GM18526 (cell line): ENCODE results near the gene SLC2A1.

ENCODE experiments used
- POLR2A ChIP-seq: IDR thresholded peaks from 3 replicates; pipeline ENCODE4 v1.6.1; 2011; ENCODE audit not compliant: insufficient read length; ENCODE audit errors: extremely low read depth

The SLC2A1 gene

DNA sequence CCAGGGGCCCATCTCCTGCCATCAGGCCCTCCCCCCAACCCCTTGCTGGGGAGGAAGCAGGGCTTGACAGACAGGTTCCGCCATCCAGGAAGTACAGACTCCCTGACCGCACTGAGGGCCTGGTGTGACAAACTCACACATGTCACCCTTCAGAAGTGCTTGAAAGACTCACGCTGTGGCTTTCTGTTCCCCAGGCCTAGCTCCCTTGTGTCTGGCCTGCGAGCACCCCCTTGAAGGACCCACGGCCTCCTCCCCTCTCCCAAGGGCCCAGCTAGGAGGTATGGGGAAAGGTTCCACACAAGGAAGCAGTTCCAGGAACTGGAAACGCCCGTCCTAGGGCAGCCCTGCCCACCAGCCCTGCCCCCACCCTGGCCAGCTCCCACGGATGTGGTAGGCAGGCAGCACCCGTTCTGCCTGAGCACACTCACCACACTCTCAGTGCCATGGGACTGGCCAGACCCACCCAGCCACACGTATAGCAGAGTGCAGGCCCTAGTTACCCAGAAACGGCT is 26.7 kb downstream of the SLC2A1 start:
- no peak for TF ChIP-seq POLR2A

DNA sequence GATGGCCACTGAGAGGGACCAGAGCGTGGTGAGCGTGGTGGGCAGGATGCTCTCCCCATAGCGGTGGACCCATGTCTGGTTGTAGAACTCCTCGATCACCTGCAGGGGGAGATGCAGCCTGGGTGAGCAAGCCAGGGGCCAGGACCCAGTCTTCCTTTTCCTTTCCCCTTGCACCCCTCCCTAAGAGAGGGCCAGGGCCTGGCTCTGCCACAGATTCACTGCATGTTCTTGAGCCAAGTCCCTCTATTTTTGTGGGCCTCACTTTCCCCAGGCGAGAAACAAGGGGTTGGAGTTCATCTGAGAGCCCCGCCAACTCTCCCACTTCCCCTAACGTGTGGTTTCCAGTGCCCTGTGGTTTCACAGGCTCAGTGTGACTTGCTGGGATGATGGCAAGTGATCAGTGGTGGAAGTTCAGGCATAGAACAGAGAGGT is 27.5 kb downstream of the SLC2A1 start:
- no peak for TF ChIP-seq POLR2A

DNA sequence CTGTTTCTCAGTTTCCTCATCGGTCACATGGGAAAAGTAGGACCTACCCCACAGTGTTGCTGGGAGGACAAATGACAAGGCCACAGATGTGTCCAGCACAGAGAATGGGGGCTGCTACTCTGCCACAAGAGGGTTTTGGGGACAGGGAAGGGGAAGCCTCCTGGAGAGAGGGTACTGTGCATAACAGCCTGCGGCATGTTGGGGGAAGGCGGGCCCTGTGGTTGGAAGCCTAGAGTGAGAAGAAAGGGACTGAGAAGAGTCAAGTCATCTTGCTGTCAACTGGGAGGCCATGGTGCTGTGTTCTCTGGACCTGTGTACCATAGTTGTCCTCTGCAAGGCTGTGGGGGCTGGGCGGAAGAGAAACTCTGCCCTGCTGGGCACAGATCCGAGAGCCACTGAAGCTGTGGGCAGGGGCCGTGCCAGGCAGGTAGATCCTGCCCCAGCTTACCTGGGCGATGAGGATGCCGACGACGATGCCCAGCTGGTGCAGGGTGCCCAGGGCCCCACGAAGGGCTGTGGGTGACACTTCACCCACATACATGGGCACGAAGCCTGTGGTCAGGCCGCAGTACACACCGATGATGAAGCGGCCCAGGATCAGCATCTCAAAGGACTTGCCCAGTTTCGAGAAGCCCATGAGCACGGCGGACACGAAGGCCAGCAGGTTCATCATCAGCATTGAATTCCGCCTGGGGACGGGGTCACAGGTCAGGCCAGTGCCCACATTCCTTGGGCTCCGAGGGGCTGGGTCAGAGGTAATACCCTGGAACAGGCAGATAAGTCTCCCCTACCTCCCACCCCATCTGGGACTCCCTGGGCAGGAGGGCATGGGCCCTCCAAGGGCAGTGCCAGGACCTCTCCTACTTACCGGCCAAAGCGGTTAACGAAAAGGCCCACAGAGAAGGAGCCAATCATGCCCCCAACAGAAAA is 28.2 kb downstream of the SLC2A1 start:
- no peak for TF ChIP-seq POLR2A

GRCh38 chr1:42929434-42930177 is 29.1 kb downstream of the SLC2A1 start:
- no peak for TF ChIP-seq POLR2A

- no peak for TF ChIP-seq POLR2A
These were observed 29.8 kb downstream of the SLC2A1 start for GRCh38 chr1:42928859-42929258.

DNA sequence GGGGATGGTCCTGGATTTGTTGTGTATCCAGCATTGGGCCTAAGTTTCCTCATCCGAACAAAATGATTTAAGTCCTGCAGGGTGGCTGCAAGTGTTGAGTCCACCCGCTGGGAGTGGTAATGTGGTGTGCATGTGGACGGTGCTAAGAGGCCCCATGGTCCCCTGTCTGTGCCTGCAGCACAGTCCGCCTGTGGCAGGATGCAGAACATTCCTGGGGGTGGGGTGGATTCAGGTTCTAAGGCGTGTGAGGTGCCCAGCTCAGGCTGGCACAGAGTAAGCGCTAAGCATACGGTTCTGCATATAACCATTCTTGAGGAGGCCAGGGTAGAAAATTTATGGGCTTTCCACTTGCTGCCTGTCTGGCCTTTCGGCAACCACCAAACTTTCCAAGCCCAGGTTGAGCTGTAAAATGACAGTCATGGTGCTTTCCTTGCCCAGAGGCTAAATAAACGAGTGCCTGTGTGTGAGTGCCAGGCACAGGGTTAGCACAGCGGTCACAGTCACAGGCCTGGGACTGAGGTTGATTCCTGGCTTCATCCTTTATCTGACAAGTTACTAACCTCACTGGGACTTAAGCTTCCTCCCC is 30.7 kb downstream of the SLC2A1 start:
- TF ChIP-seq POLR2A, result no peak

DNA sequence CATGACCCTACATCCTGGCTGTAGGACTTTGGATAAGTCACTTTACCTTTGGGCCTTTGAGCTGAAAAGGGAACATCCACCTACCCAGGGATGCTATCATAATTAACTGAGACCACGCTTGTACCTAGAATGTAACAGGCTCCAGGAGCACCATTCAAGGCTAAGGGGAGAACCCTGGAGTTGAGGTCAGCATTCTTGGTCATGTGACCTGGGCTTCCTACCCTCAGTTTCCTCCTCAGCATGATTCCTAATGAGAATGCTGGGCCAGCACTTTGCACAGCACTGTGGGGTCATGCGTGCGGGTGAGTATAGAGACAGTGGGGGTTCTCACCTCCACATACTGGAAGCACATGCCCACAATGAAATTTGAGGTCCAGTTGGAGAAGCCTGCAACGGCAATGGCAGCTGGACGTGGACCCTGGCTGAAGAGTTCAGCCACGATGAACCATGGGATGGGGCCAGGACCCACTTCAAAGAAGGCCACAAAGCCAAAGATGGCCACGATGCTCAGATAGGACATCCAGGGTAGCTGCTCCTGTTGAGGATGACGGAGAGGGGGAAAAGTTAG is 31.3 kb downstream of the SLC2A1 start:
- TF ChIP-seq POLR2A, result no peak

- TF ChIP-seq POLR2A, result no peak
These were observed 31.8 kb downstream of the SLC2A1 start for GRCh38 chr1:42926879-42927242.

DNA sequence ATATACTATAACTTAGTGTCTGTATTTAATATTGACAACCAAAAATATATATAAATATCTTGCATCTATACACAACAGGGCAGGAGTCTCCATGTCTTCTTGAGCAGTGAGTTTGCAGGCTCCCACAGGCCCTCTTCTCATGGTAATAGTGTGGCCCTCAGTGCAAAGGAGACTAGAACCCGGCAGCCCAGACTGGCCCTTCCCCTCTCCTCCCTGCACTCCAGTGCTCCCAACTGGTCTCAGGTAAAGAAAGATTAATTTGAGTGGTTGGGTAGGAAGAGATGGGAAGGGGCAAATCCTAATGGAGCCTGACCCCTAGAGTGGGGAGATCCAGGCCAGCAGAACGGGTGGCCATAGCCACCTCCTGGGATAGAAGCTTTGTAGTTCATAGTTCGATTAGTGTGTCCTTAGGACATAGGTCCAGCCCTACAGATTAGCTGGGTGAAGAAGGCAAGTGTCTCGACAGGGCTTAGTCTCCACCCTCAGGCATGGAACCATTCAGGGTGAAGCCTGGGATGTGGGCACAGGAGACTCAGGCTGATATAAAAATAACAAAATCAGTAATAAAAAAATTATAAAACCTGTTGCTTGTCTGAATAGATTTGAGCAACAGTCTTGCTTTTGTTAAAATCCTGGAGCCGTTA is 32.3 kb downstream of the SLC2A1 start:
- TF ChIP-seq POLR2A, result no peak

GRCh38 chr1:42924851-42925760 is 33.6 kb downstream of the SLC2A1 start:
- TF ChIP-seq POLR2A, result no peak

- peak; percentile 77 for TF ChIP-seq POLR2A
These were observed 34.4 kb downstream of the SLC2A1 start for GRCh38 chr1:42924082-42924850.

- no peak for TF ChIP-seq POLR2A
These were observed 35.1 kb downstream of the SLC2A1 start for GRCh38 chr1:42923367-42924081.
